RPMI8226 (cell line): ENCODE measurements around the gene GABRE.
"Not testable (repeated sequence)": the region's sequence is repeated elsewhere in the genome, so short reads cannot be mapped to it uniquely, and the experiment has no call there.

Experiments used
- DNase-seq: peaks from one replicate; pipeline ENCODE4 v3.0.0-alpha.2; 2015

The GABRE gene

GRCh38 chrX:151966236-151966635, 8.2 kb downstream of the GABRE start:
- DNase-seq = no peak

GRCh38 chrX:151962034-151962433, 12.4 kb downstream of the GABRE start:
- no peak for DNase-seq

- no peak for DNase-seq
Observed at GRCh38 chrX:151958101-151958500, 16.4 kb downstream of the GABRE start.

- DNase-seq = no peak
Observed at GRCh38 chrX:151954730-151955129, 19.7 kb downstream of the GABRE start.

- DNase-seq = no peak
Observed at GRCh38 chrX:151938172-151938571, 36.3 kb downstream of the GABRE start.

GRCh38 chrX:151935358-151935757, 39.1 kb downstream of the GABRE start:
- DNase-seq = no peak

- DNase-seq = no peak
Observed at GRCh38 chrX:151929126-151929525, 45.4 kb downstream of the GABRE start.

- no peak for DNase-seq
Observed at GRCh38 chrX:151923648-151924047, 50.8 kb downstream of the GABRE start.

GRCh38 chrX:151922692-151923091, 51.8 kb downstream of the GABRE start:
- DNase-seq = no peak

GRCh38 chrX:151921866-151922265, 52.6 kb downstream of the GABRE start:
- DNase-seq = no peak

GRCh38 chrX:151921292-151921691, 53.2 kb downstream of the GABRE start:
- DNase-seq = no peak

GRCh38 chrX:151920530-151920929, 53.9 kb downstream of the GABRE start:
- no peak for DNase-seq

GRCh38 chrX:151920101-151920500, 54.4 kb downstream of the GABRE start:
- no peak for DNase-seq

GRCh38 chrX:151919610-151920009, 54.9 kb downstream of the GABRE start:
- DNase-seq = peak; percentile 11

GRCh38 chrX:151918736-151919135, 55.7 kb downstream of the GABRE start:
- DNase-seq = not testable (repeated sequence)

GRCh38 chrX:151912780-151913179, 61.7 kb downstream of the GABRE start, which contains the start of gene MAGEA4:
Gene MAGEA4 (plus strand): TSS chrX:151912889. CDS start chrX:151923665, 10,776 bp downstream.
- DNase-seq = no peak

GRCh38 chrX:151912221-151912620, 62.3 kb downstream of the GABRE start:
- no peak for DNase-seq

- DNase-seq = no peak
Observed at GRCh38 chrX:151904989-151905388, 69.5 kb downstream of the GABRE start.
